Stimulated activated CD8-positive, alpha-beta memory T cell treated with anti-CD3 and anti-CD28 coated beads, Interleukin-4, amount 100 ng/mL, for 48 hours (primary cell): ENCODE results near the gene RPTOR.
"Not testable (repeated sequence)": the region's sequence is repeated elsewhere in the genome, so short reads cannot be mapped to it uniquely, and the experiment has no call there.

Experiments used
- DNase-seq: peaks from one replicate; pipeline ENCODE4 v3.0.0-alpha.2; 2020

Gene RPTOR

GRCh38 chr17:80696456-80696855 is 151.8 kb downstream of the RPTOR start:
- DNase-seq: no peak

GRCh38 chr17:80696964-80697363 is 152.3 kb downstream of the RPTOR start:
- DNase-seq: no peak

- DNase-seq: no peak
Measured at GRCh38 chr17:80698297-80698696, 153.7 kb downstream of the RPTOR start.

- DNase-seq: not testable (repeated sequence)
Measured at GRCh38 chr17:80699205-80699604, 154.6 kb downstream of the RPTOR start.

GRCh38 chr17:80701730-80702129 is 157.1 kb downstream of the RPTOR start:
- DNase-seq: no peak

GRCh38 chr17:80702315-80703141 is 157.9 kb downstream of the RPTOR start:
- no peak for DNase-seq

- no peak for DNase-seq
Measured at GRCh38 chr17:80703142-80703478, 158.5 kb downstream of the RPTOR start.

- no peak for DNase-seq
Measured at GRCh38 chr17:80704381-80704819, 159.8 kb downstream of the RPTOR start.

GRCh38 chr17:80704894-80705293 is 160.3 kb downstream of the RPTOR start:
- DNase-seq: no peak

- no peak for DNase-seq
Measured at GRCh38 chr17:80705988-80706387, 161.3 kb downstream of the RPTOR start.

- DNase-seq: no peak
Measured at GRCh38 chr17:80706463-80706867, 161.8 kb downstream of the RPTOR start.

- no peak for DNase-seq
Measured at GRCh38 chr17:80708480-80708879, 163.8 kb downstream of the RPTOR start.

- no peak for DNase-seq
Measured at GRCh38 chr17:80709090-80709695, 164.6 kb downstream of the RPTOR start.

- DNase-seq: no peak
Measured at GRCh38 chr17:80710714-80711302, 166.2 kb downstream of the RPTOR start.

- DNase-seq: no peak
Measured at GRCh38 chr17:80712089-80712488, 167.5 kb downstream of the RPTOR start.

- DNase-seq: no peak
Measured at GRCh38 chr17:80712606-80713005, 168.0 kb downstream of the RPTOR start.

GRCh38 chr17:80716986-80717719 is 172.5 kb downstream of the RPTOR start:
- no peak for DNase-seq

- DNase-seq: no peak
Measured at GRCh38 chr17:80717720-80718083, 173.1 kb downstream of the RPTOR start.

GRCh38 chr17:80718428-80718827 is 173.8 kb downstream of the RPTOR start:
- DNase-seq: no peak

- no peak for DNase-seq
Measured at GRCh38 chr17:80719449-80719848, 174.8 kb downstream of the RPTOR start.

- DNase-seq: peak; percentile 69
Measured at GRCh38 chr17:80720610-80721577, 176.3 kb downstream of the RPTOR start.

GRCh38 chr17:80722661-80723060 is 178.0 kb downstream of the RPTOR start:
- no peak for DNase-seq
